KG1 (cell line): ENCODE results near the gene SLC7A7.
"Not testable (repeated sequence)": the region's sequence is repeated elsewhere in the genome, so short reads cannot be mapped to it uniquely, and the experiment has no call there.

Source experiments
- DNase-seq: peaks from one replicate; lab custom pipeline; 2025; lab: John Stamatoyannopoulos, UW

SLC7A7 gene

DNA sequence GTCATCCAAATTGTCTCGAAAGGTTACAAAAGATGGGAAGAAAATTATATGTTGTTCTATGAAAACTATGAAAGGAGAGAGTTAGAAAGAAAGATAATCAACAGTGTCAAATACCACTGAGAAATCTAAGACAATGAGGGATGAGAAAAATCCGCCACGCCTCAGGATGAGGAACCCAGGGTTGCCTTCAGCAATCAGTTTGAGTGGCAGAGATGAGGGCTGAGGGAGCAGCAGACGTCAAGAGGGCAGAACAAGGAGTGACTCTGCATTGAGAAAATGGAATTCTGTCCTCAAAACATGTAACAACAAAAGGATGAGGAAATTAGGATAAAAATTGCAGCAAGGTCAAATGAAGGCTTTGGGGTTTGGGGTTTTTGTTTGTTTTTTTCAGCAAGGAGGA is 67.0 kb downstream of the SLC7A7 start:
- no peak for DNase-seq

DNA sequence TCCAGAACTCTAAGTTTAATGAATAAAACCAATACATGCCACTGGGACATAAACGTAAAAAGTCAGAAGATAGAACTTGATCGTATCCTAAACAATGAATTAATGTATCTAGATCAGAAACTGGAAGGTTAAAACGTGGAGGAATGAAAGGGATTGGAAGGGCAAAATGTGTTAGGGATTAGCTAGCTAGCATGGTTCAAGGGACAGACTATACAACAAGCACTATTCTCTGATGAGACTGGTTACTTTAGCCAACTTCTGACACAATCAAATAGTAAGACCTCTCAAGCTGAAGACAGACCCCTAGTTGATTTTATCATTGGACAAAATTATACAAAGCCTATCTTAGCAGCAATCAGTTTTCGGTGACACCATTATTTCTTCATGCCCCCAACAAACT is 67.5 kb downstream of the SLC7A7 start:
- DNase-seq: no peak

DNA sequence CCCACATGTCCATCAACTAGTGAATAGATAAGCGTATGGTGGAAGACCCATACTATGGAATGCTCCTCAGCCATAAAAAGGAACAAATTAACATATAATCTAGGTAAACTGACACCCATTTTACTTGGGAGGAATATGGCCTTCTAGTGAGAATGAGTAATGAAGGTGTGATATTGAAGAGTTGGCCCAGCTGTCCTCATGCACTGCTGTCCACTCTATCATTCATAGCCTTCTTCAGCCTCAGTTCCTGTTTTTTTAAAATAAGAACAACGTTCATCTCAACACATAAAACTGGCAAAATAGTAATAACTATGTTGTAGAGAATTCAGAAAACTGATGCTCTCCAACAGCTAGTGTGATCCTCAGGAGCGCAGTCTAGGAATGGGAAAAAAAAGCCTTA is 75.2 kb downstream of the SLC7A7 start:
- DNase-seq: no peak

DNA sequence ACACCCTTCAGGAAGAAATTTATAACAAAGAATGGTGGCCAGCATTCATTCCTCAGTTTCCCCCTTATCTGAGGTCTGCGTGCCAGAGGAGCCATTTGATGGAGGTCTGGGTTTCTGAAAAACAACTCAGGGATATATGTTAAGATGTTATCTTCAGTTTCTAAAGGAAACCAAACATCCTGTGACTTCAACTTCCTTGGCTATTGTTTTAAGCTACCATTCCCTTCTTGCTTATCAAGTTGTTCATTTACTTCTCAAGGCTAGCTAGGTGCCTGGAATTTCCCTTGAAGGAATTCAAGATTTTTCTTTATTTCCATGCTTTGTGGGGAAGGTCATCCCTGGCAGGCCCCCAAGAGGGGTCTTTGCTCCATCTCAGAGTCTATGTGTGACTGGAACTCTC is 75.8 kb downstream of the SLC7A7 start:
- no peak for DNase-seq

DNA sequence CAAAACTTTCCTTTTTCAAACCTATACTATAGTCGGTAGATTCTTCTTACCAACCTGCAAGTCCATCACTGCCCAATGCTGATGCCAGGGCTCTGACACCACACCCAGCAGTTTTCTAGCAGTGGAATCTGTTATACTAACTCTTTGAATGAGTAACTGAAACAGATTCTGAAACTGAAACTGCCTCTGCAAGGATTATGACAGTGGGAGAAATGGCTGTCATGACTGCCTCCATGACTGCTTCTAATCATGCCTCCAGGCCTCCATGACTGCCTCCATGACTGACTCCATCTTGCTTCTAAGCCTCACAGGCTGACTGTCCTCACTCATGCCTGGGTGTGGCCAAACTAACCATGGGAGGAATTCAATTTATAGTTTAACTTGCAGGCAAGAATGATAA is 78.2 kb downstream of the SLC7A7 start:
- no peak for DNase-seq

DNA sequence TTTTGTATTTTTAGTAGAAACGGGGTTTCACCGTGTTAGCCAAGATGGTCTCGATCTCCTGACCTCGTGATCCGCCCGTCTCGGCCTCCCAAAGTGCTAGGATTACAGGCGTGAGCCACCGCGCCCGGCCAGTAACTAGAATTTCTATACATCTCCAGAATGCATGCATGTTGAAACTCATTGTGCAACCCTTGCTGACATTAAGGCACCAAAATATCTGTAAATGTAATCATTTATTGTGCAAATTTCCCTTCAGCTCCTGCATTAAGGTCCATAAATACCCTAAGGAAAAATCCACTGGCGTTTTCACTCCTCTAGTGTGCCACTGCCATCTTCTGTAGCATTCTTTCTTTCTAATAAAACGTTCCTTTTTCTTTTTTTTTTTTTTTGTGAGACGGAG is 78.9 kb downstream of the SLC7A7 start:
- not testable (repeated sequence) for DNase-seq

DNA sequence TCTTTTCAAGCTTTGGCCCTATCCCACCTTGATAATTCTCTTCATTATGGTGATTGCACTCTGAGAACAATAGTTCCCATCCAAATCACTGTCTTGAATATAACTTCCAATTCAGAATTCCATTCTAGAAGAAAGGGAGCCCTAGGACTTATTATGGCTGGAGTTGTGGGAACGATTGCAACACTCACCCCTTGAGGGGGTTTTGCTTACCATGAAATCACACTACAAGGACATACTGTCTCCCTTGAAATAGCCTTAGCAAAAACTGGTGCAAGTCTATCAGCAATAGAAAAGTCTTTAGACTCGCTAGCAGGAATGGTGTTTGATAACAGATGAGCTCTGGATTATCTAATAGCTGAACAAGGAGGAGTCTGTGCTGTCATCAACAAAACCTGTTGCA is 80.1 kb downstream of the SLC7A7 start:
- DNase-seq: no peak

DNA sequence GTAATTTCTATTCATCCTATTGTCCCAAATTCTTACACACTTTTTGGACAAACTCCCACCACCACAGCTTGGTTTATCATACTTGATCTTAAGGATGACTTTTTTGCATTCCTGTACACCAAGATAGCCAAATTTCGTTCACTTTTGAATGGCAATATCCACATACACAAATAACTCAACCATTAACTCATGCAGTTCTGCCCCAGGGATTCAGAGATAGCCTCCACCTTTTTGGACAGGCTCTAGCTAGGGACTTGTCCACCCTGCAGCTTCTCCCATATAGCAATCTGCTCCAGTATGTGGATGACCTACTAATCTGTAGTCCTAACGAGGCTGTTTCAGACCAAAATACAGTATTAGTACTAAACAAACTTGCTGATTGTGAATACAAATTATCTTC is 81.4 kb downstream of the SLC7A7 start:
- no peak for DNase-seq

DNA sequence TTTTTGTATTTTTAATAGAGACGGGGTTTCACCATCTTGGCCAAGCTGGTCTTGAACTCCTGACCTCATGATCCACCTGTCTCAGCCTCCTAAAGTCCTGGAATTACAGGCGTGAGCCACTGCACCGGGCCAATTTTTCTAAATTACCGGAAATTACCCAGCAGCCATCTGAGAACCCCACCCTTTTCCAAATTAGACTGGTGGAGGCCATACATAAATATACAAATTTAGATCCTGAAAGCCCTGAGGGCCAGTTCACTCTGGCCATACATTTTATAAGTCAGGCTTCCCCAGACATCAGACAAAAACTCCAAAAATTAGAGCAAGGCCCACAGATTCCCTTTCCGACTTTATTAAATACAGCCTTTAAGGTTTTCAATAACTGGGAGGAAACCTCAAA is 83.2 kb downstream of the SLC7A7 start:
- DNase-seq: not testable (repeated sequence)

DNA sequence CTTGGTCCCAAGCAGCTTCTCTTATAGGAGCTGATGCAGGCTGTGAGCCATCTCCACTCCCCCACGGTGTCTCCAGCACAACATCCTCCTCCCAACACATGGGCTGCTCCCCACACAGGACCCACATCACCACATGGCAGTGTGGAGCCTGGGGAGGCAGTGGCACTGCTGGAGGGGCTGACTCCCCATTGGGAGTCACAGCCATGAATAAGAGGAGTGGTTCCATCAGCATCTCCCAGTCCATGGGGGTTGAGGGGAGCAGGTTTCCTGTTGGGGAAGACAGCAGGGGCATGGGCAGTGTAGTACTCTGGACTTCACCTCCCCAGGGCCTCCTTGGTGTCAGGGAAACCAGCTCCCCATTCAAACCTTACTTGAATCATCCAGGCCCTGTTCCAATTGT is 89.2 kb downstream of the SLC7A7 start:
- DNase-seq: no peak

DNA sequence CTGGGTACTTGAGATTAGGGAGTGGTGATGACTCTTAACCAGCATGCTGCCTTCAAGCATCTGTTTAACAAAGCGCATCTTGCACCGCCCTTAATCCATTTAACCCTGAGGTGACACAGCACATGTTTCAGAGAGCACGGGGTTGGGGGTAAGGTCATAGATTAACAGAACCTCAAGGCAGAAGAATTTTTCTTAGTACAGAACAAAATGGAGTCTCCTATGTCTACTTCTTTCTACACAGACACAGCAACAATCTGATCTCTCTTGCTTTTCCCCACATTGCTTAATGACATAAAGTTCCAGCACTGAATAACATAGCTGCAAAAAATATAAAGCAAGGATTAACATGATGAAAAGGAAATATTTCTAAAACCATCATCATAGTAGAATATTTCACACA is 89.9 kb downstream of the SLC7A7 start:
- DNase-seq: not testable (repeated sequence)

DNA sequence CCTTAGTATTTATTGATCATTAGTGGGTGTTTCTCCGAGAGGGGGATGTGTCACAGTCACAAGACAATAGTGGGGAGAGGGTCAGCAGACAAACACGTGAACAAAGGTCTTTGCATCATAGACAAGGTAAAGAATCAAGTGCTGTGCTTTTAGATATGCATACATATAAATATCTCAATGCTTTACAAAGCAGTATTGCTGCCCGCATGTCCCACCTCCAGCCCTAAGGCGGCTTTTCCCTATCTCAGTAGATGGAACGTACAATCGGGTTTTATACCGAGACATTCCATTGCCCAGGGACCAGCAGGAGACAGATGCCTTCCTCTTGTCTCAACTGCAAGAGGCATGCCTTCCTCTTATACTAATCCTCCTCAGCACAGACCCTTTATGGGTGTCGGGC is 90.4 kb downstream of the SLC7A7 start:
- not testable (repeated sequence) for DNase-seq

DNA sequence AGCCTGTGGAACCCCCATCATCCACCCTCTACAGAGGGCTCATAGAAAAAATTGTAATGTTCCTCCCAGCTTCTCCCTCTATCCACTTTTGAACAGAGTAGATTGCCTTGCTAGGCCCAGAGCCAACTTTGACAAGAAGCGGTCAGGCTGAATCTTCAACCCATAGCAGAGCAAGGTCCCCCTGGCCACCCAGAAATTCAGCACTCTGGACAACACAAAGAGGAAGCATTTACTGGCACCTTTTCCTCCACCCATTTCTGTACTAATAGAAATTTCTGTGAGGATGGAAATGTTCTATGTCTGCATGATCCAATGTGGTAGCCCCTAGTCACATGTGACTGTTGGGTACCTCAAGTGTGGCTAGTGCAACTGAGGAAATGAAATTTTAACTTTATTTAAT is 91.4 kb downstream of the SLC7A7 start:
- DNase-seq: no peak
